Activated T-cell treated with anti-CD3 and anti-CD28 coated beads for 1 hour (primary cell): ENCODE data around the gene NUP107.
A peak's percentile ranks its signal among the peaks of the same experiment; 100 is the strongest.

Experiments
- DNase-seq: peaks from one replicate; pipeline ENCODE4 v3.0.0-alpha.2; 2020; ENCODE audit warnings: low read depth

NUP107 gene

DNA sequence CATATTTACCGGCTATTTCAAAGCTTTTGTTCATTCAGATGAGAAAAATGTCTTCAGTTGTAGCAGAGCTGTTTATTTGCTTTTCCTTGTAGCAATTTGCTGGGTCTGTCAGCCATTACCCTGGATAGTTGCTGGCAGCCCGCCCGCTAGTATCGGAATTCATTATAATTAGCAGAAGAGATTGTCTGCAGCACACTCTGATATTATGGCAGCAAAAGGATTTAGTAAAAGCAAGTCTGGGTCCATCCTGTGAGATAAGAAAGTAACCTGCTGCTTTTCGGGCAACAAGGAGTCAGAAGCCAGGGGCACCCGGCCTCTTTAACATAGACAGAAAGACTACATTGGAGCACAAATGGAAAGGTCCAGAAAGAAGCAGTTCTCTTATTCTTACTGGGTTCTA lies 53.1 kb downstream of the NUP107 start:
- no peak for DNase-seq

- no peak for DNase-seq
Observed at GRCh38 chr12:68743356-68743755, 56.6 kb downstream of the NUP107 start.

GRCh38 chr12:68745376-68745903 lies 58.7 kb downstream of the NUP107 start:
- DNase-seq, result no peak

- peak; percentile 84 for DNase-seq
Observed at GRCh38 chr12:68745904-68746571, 59.3 kb downstream of the NUP107 start, which contains the start of gene SLC35E3. Gene SLC35E3 (plus strand): TSS chr12:68746176. CDS start chr12:68746378, 202 bp downstream.

GRCh38 chr12:68746572-68747180 lies 59.9 kb downstream of the NUP107 start:
- DNase-seq, result peak; percentile 14

DNA sequence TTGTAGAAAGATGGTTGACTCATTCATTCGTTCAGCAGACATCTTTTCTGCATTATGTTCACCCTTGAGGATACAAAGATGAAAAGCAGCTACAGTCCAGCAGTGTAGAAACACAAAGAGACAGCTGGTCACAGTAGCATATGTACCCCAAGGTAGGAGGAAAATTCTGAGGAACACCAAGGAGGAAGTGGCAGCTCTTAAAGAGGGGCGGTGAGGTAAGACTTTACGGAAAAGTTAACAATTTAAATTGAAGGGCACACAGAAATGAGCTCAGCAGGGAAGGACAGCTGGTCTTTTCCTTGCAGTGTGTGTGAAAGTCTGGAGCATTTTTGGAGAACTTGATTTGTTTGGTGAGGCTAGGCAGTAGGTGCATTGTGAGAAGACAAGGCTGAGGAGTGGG lies 62.7 kb downstream of the NUP107 start:
- no peak for DNase-seq

GRCh38 chr12:68749861-68750260 lies 63.1 kb downstream of the NUP107 start:
- no peak for DNase-seq

GRCh38 chr12:68750506-68750905 lies 63.7 kb downstream of the NUP107 start:
- DNase-seq, result no peak

DNA sequence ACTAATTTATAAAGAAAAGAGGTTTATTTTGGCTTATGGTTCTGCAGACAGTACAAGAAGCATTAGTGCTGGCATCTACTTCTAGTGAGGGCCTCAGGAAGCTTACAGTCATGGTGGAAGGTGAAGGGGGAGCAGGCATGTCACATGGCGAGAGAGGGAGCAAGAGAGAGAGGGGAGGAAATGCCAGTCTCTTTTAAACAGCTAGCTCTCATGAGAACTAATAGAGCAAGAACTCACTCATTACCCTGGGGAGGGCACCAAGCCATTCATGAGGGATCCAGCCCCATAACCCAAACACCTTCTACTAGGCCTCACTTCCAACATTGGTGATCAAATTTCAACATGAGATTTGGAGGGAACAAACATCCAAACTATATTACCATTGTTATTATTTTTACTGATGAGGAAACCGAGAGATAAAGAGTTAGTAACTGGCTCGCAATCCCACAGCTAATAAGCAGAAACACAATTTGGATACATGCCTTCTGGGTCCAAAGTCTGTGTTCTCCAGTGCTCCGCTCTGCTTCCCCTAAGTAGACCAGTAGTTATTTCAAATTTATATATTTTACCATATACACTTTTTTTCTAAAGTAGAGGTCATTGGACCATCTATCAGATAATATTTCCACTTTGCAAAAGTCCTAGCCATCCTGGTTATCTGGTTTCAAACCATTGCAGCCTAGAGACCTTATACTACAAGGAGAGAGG lies 68.9 kb downstream of the NUP107 start:
- no peak for DNase-seq

- no peak for DNase-seq
Observed at GRCh38 chr12:68759852-68760251, 73.1 kb downstream of the NUP107 start.

GRCh38 chr12:68760806-68761441 lies 74.1 kb downstream of the NUP107 start:
- no peak for DNase-seq

DNA sequence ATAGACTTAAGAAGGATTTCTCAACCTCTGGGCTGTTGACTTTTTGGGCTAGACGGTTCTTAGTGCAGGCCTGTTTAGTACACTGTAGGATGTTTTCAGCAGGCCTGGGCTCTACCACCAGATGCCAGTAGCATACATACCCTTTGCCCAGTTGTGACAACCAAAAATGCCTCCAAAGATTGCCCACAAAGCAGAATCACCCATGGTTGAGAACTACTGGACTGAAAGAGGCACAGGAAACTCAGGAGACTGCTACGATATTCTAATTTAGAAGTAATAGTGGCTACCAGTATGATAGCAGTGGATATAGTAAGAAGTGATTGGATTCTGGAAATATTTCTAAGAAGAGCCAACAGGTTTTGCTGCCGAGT lies 74.6 kb downstream of the NUP107 start:
- DNase-seq, result no peak

DNA sequence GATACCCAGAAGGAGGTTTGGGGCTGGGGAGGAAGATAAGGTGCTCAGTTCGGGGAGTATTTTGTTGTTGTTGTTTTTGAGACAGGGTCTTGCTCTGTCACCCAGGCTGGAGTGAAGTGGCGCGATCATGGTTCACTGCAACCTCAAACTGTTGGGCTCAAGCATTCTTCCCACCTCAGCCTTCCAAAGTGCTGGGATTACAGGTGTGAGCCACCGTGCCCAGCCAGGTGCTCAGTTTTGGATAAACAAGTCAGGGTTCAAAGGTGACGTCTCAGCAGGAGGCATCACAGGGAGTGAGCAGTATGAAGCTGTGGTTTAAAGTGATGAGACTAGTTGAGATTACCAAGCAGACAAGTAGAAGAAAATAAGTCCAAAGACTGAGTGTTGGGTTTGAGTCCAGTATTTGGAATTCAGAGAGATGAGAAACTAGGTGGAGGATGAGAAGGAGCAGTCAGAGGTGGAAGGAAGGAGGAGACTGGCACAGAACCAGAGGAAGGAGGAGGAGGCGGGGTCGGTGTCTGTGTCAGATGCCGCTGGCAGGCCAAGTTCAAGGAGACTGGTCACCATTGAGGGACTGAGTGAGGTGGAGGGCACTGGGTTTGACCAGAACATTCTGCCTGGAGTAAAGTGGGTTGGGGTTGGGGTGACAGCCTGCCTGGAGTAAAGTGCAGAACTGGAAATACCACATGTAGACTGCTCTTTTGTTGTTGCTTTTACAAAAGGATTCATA lies 75.3 kb downstream of the NUP107 start:
- no peak for DNase-seq

GRCh38 chr12:68762691-68763090 lies 75.9 kb downstream of the NUP107 start:
- DNase-seq, result no peak

GRCh38 chr12:68765696-68766095 lies 78.9 kb downstream of the NUP107 start:
- no peak for DNase-seq

DNA sequence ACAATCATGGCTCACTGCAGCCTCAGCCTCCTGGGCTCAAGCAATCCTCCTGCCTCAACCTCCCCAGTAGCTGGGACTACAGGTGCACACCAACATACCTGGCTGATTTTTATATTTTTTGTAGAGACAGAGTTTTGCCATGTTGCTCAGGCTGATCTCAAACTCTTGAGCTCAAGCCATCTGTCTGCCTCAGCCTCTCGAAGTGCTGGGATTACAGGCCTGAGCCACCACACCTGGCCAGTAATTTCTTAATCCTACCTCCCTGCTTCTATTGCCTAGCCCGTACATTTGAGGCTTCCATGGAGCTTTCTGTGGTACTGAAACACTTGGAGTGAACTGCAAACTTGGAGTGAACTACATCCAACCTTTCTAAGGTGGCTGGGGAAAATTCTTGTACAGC lies 79.9 kb downstream of the NUP107 start:
- no peak for DNase-seq

GRCh38 chr12:68767191-68767590 lies 80.4 kb downstream of the NUP107 start:
- no peak for DNase-seq

DNA sequence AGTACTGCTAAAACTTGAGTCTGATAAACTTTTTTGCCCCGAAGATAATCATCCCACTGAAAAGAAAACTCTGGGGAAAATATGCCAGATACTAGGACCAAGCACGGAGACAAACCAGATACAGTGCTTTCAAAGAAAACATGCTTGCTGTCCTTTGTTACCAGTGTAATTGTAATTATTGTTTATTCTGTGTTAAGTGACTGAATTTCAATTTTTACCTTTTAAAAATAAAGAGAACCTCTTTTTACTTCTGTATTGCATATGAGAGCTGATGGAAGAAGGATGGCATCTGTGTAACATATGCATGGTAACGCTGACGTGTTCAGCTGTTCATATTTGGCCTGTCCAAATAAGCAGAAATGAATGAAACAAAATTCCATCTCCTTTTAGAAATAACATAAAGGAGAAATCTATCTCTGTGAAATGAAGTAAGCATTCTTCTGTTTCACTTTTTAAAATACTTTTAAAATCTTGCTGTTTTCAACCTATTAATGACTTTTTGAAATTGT lies 81.7 kb downstream of the NUP107 start:
- DNase-seq, result no peak

GRCh38 chr12:68769941-68770340 lies 83.2 kb downstream of the NUP107 start:
- no peak for DNase-seq

DNA sequence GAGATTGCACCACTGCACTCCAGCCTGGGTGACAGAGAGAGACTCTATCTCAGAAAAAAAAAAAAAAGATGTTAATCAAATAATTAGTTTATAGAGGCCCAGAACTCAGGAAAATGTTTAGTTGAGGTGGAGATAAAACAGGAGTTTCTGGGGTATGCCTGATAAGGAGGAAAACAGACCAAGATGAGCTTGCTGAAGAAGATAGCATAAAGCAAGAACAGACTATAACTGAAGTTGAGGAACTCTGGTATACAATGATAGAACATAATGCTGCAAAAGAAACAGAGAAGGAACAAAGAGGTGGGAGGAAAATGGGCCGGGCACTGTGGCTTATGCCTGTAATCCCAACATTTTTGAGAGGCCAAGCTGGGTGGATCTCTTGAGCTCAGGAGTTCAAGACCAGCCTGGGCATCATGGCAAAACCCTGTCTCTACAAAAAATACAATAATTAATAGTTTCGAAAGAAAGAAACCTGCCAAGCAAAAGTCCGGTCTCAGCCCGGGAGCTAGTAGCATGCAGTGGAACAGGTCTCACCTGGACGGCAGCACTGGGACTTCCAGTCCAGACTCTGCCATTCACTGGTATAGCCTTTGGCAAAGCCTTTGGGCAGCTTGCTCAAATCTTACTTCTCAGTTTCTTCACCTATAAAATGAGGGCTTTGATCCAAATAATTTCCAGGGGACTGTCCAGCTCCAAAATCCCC lies 84.6 kb downstream of the NUP107 start:
- DNase-seq, result no peak

- no peak for DNase-seq
Observed at GRCh38 chr12:68772714-68773113, 85.9 kb downstream of the NUP107 start.
